HG03432 (cell line): ENCODE data around the gene HSPB9.

Experiments
- ATAC-seq: cut with Tn5 transposase; IDR thresholded peaks from one replicate; pipeline ENCODE4 v1.9.1; 2021; ENCODE audit warnings: mild to moderate bottlenecking, moderate library complexity; ENCODE audit not compliant: unreplicated experiment

HSPB9 gene

DNA sequence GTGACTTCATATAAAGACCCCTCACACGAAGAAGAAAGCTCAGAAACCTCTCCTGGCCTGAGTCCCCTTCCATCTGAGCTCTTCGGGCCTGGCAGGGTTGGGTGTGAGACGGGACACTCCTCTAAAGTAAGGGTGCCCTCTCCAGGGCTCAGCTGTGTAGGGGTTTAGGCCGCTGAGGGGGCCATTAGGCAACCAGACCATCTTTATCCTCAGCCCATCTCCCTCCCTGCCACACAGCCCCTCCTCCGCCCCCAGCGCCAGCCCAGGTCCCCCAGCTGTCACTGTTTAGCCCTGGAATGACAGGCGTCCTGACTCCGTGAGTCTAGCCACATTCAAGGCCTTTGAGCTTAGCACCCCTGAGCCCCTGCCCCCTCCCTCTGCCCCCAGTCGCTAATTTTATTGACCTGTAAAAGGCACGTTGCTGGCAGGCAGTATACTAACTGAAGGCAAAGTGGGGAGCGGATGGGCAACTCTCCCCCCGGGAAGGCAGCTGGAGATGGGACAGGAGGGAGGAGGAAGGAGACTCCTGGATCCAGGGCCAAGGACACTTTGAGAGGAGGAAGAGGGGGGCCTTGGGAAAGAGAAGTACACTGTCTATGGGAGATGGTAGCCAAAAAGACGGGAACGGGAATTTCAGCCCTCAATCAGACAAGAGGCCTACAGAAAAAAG is 23.7 kb upstream of the HSPB9 start:
- no peak for ATAC-seq

DNA sequence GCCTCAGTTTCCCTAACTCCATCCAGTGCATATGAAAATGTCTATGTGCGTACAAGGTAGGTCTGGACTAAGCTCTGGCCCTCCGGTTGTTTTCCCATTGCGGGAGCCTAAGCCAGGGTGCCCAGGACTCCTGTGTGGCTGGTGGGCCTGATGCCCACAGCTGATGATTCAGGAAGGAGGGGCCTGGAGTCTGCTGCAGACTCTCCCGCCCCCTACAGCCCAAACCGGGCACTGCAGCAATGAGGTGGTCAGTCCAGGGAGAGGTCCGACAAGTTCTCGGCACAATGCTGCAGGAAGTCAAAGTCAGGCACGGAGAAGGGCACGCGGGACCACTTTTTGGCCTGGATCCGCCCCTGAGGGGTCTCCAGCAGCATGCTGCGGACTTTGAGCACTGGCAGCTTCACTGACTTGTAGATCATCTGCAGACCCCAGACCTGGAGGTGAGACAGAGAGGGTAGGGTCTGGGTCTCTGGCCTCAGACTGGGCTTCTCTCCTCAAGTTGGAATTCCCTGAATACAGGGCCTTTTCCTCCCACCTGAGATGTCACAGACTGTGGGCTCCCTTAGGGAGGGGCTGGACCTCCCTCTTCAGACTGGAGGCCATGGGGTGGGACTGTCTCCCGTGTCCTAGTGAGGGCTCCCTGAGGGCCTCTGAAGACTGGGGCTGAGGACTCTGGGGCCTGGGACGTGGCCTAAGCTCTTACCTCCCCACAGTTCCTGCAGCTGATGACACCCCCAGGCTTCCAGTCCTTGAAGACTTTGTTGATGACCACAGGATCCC is 20.9 kb upstream of the HSPB9 start:
- ATAC-seq: no peak

DNA sequence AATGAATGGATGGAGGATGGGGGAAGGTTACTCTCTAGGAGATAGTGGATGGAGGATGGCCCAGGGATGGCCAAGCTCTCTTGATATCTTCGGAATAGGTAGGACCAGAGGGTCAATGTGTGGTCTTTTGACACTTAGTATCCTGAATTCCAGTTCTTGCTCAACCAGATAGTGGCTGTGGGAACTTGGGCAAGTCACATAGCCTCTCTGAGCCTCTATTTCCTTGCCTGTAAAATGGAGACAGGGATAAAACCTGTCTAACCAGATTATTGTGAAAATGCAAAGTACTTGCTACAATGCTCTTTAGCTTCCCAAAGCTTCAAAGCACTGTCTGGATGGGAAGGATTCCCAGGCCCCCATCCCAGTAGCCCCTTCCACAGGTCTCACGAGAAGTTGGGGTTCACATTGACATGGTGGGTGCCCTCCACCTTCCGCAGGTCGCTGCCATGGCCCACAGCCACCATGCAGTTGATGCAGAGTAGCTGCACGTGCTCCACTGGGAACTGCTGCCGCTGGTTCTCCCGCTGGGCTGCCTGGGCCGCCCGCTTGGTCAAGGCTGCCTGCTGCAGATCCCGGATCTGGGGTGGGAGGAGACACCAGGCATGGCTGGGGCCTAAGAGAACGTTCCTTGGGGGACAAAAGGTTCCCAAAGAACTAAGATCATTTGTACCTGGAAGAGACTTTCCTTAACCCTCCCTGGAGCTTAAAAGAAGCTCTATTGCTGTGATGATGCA is 19.2 kb upstream of the HSPB9 start:
- ATAC-seq: no peak

DNA sequence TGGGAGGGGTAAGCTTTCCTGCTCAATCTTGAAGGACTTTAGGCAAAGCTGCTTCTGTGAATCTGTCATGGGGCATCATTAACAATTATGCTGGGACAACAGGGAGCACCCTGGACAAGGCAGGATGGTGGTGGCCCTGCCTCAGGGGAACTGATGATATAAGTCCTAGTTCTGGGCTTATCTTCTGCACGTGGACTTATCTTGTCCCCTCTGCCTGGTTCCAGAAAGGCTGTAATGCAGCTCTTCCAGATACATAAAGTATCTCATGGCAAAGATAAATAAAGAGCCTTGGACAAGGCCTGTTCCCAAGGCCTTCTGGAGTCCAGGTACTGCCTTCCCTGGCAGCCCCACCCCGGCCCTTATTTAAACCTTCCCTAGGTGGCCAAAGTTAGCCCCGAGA is 18.3 kb upstream of the HSPB9 start:
- ATAC-seq: no peak

DNA sequence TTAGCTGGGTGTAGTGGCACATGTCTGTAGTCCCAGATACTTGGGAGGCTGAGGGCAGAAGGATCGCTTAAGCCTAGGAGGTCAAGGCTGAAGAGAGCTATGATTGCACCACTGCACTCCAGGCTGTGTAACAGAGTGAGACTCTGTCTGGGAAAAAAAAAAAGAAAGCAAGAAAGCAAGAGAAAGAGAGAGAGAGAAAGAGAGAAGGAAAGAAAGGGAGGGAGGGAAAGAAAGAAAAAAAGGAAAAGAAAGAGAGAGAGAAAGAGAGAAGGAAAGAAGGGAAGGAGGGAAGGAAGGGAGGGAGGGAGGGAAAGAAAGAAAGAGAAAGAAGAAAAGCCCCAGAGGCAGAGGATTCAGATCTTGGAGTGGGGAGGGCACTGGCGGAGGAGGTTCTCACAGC is 16.6 kb upstream of the HSPB9 start:
- no peak for ATAC-seq

DNA sequence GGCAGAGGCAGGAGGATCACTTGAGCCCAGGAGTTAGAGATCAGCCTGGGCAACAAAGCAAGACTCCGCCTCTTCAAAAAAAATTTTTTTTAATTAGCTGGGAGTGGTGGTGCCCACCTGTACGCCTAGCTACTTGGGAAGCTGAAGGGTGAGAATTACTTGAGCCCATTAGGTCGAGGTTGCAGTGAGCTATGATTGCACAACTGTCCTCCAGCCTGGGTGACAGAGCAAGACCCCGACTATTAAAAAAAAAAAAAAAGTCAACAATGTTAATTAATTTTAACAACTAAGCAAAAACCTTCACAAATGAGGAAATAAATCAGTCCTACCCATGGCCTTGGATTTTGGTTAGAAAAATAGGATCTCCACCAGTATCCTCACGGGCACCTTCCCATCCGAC is 15.5 kb upstream of the HSPB9 start:
- no peak for ATAC-seq

DNA sequence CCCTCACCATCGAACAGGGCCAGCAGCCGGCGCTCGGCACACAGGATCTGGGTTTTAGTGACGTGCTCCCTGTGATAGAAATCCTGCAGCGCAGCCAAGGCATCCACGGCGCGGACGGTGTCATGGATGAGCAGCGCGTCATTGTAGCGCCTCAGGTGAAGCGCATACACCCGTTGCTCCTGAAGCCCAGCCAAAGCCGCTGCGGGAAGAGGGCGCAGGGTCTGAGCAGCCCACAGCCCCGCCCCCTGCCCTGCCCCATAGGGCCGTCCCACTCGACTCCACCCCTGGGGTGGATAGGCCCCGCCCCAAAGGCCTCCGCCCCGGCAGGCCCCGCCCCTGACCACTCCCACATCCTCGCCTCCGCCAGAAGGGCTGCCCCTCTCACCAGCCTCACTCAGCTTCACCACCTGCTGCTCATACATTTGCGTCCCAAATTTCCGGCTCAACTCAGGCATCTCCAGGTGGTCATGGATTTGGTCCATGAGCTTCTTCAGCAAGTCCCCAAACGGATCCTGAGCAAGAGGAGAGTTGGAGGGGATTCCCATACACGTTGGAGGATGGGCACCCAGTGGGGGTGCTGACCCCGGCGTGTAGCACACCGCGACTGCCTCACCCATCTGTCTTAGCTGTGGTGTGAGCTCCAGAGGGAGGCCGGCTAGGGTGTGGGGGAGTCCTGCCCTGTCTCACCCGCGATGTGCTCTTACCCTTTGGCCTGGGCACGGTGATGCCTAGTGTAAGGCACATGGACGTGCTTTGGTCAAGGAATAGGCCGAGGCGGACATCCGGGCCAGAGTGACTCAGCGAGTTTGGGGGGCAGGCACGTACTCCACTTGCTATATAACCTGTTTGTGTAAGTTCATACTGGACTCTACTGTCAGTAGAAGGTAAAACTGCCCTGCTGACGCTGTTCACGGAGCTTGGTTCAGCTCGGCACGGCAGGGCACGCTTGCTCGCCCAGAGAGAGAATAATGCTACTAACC is 14.7 kb upstream of the HSPB9 start:
- ATAC-seq: peak; percentile 58

DNA sequence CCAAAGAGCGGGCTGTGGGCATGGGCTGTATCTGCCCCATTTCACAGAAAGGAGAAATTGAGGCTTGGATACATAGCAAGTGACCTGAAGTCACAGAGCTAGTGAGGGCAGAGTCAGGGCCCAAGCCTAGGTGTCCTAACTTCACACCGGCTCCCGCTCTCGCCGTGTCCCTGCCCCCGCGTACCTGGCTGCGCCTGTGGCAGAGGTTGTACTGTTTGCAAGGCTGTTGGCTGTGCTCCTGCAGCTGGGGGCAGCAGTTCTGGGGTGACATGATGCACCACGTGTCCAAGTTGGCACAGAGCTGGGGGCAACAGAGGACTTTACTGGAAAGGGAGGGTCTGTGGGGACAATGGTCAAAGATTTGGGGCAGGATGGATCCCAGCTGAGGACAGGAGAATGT is 13.5 kb upstream of the HSPB9 start:
- ATAC-seq: no peak

DNA sequence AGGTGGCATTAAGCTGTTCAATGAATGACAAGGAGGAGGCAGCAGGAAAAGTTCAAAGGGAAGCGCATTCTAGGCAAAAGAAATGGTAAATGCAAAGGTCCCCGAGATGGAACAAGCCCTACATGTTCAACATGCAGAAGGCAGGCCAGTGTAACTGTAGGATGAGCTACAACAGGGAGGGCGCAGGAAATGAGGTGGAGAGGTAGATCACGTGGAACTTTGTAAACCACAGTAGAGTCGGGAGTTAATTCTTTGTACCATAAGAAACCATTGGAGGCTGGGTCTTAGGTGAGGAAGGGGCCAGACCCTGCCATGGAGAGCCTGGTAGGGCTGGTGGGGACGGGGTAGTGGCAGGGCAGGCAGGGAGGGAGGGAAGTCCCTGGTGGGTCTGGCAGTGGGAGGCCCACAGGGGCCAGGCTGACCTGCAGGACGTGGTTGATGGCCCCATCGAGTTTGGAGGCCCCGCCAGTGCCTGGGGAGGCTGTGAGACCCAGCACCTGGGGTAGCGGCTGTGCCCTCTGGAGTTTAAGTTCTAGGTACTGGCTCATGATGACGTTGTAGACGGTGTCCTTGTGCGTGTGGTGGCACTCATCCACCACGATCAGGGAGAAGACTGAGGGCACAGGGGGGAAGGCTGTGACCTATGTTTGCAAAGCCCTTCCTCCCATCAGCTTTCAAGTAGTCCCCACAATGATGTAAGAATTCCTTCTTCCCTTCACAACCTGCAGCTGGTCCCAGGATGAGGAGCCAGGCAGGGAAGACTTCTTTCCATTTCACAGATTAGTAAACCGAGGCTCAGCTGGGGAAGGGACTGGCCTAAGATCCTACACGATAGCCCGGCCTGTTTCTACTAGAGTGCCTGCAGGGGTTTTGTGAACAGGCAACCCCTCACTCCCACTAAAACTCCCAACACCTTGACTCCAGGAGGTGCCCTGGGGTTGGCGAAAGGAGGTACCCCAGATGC is 12.0 kb upstream of the HSPB9 start:
- no peak for ATAC-seq

DNA sequence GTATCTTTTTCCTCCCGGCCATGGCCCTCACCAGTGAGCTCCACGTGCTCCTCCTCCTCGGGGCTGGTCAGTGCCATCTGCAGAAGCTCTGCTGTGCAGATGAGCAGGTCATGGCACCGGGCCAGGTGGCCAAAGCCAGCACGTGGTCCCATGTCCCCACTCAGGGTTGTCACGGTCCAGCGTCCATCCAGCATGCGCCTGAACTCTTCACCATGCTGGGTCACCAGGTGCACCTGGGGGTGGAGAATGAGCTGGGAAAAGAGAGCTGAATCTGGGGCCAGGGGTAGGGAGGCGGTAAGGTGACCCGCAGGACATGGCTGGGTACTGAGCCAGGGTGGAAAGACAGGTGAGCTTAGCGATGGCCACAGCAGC is 11.4 kb upstream of the HSPB9 start:
- ATAC-seq: no peak

DNA sequence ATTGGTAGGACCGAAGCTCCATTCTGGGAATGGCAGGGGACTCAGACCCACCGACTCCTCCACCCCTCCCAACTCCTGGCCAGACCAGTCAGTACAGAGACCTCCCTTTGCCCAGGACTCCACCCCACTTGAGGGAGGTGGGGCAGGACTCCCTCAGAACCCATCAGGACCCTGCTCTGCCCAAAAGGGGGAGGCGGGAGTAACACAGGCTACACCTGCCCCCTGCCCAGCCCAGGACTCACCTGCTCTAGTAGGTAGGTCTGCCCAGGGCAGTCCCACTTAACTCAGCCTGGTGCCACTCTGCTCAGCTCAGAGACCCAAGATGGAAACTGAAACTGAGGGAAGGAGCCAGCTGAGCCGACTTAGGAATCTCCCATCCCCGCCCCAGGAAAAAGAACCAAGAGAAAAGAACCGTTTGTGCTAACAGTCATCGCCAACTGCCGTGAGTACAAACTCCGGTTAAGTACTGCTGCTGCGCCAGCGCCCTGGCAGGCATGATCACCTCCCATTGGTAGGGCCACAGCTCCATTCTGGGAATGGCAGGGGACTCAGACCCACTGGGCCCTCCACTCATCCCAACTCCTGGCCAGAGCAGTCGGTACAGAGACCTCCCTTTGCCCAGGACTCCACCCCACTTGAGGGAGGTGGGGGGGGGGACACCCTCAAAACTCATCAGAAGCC is 10.6 kb upstream of the HSPB9 start:
- peak; percentile 13 for ATAC-seq

DNA sequence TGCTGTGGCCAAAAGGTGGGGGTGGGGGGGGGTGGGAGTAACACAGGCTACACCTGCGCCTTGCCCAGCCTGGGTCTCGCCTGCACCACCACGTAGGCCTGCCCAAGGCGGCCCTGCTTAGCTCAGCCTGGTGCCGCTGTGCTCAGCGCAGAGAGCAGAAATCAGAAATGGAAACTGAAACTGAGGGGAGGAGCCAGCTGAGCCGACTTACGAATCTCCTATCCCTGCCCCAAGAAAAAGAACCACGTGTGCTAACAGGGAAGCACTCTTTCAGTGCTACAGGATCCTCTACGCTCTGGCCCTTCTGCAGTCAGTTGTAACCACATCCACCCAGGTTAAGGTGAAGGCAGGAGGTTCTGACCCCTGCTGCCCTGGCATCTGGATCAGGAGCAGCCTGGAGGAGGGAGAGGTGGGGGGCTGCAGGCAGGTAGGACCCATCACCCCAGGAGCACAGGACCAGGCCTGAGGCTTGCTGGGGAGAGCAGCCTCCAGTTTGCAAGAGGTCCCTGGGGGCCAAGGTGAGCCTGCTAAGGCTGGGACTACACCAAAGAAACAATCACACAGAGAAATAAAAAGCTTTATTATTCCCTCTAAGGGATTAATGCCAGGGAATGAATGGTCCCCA is 9.9 kb upstream of the HSPB9 start, which contains the start of gene DHX58:
Gene DHX58 (minus strand): TSS at position 163 of the 625 bp plus-strand sequence. CDS start 822 bp downstream, outside the sequence.
- peak; percentile 64 for ATAC-seq

DNA sequence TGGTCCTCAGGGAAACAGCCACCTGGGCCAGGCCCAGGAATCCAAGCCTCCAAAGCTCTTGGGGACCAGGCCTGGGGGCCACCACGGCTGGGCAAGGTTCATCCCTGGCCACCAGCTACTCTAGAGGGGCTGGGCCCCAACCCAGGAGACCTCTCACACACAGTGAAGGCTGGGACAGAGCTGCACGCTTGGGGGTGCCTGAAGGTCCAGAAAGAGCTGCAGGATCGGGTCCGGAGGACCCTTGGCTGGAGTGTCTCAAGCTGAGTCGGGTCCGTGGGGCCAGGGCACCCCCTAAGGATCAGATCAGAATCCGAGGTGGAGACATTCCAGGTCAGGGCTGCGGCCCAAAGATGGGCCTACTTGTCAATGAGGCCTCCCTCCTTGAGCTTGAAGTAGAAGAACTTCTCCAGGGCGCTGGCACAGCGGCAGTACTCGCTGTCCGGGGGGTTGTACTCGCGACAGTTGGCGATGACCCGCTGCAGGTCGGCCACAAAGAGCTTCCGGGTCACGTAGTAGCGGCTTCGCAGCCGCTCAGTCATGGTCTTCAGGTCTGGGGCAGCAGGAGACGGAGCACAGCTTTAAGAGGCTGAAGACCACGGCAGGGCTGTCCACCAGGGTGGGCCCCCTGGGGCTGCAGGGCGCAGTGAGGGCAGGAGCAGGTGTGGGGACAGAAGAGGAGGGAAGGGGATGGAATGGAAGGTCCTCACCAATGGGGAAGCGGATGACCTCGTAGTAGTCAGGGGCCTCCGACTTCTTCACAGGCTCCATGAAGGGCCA is 9.1 kb upstream of the HSPB9 start:
- no peak for ATAC-seq

DNA sequence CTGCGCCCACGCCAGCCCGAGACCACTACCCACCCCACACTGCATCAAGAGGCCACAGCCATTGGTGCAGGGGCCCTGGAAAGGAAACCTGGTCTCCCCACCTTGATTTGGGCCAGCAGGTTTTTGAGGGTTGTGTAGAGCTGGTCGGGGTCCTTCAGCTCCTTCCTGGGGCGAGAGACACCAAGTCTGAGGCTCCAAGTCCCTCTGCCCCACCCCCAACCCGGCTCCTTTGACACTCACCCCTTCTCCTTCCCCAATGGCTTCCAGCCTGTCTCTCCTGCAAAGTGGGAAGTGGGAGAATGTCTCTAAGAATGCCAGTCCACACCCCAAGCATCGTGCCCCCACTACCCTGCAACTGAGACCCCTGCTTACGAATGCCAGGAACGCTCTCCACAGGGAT is 8.5 kb upstream of the HSPB9 start:
- no peak for ATAC-seq

DNA sequence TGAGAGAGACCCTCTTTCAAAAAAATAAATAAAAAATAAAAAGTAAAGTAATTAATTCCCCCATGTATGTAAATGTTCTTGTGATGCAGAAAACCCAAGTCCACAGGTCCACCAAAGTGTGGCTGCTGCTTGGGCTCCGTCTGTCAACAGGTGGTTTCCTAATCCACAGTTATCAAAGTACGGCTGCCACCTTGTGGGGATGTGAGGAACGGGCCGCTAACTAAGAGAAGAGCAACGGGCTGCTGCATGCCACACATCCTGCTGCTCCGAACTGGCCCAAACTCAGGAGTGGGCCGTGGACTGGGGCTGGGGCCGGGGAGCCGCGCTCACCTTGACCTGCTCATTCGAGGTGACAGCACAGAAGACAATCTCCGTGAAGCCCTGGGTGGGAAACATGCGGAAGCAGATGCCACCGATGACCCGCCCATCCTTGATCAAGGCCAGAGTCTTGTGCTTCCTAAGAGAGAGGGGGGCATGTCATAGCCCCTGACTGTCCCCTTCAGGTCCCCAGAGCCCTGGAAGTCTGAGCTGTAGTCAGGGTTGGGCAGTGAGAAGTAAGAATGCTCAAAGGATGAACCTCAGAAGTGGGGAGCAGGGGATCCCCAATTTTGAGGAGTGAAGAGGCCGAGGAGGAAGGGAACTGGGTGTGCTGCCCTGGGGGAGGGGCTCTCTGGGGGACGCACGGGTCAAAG is 5.8 kb upstream of the HSPB9 start:
- ATAC-seq: no peak

DNA sequence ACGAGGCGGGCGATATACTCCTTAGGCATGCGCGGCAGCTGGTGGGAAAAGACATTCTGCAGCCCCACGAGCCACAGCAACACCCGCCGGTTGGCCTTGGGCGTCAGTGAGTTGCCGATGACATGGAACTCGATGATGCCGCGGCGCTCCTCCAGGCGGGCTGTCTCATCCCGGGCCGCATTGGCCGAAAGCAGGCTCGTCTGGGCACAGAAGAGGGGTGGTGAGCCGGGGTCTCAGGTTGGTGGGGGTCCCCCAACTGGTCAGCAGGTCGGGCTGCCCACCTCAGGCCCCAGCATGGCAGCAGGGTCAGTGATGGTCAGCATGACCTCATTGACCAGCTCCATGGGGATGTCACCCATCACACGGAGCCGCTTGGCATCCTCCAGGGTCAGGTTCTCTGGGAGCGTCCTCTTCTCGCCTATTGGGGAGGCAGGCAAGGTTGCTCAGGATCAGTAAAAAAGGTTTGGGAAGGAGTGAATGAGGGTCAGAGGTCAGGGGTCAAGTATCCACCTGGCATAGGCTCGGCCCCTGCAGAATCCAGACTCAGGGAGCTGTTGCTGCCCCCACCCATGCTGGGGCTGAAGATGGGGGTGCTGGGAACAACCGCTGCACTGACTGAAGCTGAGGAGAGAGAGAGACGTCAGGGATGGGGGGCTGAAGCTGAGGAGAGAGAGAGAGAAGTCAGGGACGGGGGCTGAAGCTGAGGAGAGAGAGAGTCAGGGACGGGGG is 5.0 kb upstream of the HSPB9 start:
- ATAC-seq: no peak

DNA sequence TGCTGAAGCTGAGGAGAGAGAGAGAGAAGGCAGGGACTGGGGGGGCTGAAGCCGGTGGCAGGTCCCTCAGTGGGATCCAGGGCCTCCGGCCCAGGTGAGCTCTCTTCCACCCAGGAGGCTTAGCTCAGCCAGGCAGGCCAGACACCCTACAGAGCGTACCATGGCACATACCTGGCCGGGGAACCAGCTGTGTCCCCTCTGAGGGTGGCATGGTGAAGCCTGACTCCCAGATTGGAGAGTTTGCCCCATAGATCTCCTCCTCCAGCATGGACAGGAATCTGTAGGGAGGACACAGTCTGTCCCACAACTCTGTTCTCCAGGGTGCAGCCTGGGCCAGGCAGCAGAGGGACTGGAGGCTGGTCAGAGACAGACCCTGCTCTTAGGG is 4.5 kb upstream of the HSPB9 start:
- no peak for ATAC-seq
